HUDEP-2 (cell line): ENCODE results near the gene GSC2.

ENCODE experiments used
- DNase-seq, 76 experiments: peaks; one replicate each; lab custom pipeline; 2025; ENCODE audit not compliant: unreplicated experiment in 76 of 76; lab: John Stamatoyannopoulos, UW

GSC2 gene

DNA sequence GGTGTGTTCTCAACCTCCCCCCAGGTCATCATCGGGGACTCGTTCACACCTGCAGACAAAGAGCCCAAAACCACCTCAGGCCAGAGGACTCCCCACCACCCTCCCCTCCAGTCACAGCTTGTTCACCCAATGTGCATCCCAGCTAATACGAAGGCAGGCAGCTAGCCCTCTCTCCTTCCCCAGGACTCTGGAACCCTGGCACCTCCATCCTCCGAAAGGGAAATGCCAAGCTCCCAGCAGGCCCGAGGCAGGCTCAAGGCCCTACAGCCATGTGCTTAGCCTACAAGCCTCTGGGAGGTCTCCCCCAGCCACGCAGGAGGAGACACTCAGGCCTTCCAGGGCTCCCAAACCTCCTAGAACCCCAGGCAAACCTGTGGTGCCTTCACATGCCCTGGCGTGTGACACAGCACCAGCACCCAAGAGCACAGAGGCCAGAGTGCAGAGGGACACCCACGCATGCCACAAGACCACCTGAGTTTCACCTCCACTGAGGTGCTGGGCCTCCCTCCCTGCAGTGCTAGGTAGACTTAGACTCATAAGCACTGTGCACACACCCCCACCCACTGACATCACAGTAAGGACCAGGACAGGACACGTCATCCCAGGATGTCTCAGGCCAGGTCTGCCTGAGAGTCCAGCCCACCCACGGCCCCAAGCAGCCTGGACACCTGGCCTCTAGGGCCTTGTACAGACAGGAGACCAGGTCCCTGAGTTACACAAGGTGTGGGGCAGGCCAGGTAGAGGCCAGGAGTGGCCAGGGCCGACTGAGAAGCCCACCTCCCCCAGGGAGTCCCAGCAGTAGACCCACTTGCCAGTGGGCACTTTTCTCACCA lies 12.5 kb downstream of the GSC2 start:
- DNase-seq, result no peak

GRCh38 chr22:19136915-19137314 lies 13.2 kb downstream of the GSC2 start:
- DNase-seq, result no peak

DNA sequence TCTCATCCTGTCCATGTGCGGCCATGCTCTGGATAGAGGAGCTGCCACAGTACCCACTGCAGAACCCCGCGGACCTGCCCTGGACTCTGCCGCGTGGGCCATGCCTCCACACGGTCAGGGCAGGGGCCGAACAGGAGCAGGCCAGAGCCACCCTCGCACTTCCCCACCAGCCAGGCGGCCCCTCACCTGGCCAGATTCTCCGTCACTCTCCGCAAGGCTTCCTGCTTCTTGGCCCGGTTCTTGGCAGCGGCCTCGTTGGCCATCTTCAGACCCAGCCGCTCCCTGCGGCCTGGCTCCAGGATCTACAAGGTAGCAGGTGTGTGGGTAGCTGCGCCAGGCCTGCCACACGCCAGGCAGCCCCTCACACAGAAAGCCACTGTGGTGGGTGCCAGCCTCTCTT lies 15.2 kb downstream of the GSC2 start:
- DNase-seq, result no peak

- DNase-seq, result no peak
Measured at GRCh38 chr22:19134176-19134831, 15.8 kb downstream of the GSC2 start.

DNA sequence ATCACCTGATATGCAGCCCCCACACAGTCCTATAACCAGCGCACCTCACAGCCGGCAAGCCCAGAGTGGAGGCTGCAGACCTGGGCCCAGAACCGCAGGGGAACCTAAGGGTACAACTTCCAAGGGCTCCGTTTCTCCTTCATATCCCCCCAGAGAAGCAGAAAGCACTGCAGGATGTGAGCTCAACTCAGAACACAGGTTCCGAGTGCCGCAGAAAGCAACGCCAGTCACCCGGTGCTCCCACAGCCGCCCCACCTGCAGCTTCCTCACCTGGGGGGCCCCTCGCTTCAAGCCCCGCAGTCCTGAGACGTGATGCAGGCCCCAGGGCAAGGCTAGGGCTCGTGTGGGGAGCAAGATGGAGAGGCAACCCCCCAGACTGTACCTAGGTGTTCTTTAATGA lies 16.5 kb downstream of the GSC2 start:
- DNase-seq, result no peak

GRCh38 chr22:19132693-19133400 lies 17.2 kb downstream of the GSC2 start:
- DNase-seq, result no peak

DNA sequence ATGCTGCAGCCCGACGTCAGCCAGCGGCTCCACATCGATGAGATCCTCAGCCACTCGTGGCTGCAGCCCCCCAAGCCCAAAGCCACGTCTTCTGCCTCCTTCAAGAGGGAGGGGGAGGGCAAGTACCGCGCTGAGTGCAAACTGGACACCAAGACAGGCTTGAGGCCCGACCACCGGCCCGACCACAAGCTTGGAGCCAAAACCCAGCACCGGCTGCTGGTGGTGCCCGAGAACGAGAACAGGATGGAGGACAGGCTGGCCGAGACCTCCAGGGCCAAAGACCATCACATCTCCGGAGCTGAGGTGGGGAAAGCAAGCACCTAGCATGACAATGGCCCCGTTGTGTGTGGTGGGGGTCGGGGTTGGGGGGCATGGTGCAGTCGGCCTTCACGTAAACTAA lies 17.9 kb downstream of the GSC2 start:
- no peak for DNase-seq

DNA sequence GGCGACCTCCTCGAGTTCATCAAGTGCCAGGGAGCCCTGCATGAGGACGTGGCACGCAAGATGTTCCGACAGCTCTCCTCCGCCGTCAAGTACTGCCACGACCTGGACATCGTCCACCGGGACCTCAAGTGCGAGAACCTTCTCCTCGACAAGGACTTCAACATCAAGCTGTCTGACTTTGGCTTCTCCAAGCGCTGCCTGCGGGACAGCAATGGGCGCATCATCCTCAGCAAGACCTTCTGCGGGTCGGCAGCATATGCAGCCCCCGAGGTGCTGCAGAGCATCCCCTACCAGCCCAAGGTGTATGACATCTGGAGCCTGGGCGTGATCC lies 18.4 kb downstream of the GSC2 start:
- no peak for DNase-seq

DNA sequence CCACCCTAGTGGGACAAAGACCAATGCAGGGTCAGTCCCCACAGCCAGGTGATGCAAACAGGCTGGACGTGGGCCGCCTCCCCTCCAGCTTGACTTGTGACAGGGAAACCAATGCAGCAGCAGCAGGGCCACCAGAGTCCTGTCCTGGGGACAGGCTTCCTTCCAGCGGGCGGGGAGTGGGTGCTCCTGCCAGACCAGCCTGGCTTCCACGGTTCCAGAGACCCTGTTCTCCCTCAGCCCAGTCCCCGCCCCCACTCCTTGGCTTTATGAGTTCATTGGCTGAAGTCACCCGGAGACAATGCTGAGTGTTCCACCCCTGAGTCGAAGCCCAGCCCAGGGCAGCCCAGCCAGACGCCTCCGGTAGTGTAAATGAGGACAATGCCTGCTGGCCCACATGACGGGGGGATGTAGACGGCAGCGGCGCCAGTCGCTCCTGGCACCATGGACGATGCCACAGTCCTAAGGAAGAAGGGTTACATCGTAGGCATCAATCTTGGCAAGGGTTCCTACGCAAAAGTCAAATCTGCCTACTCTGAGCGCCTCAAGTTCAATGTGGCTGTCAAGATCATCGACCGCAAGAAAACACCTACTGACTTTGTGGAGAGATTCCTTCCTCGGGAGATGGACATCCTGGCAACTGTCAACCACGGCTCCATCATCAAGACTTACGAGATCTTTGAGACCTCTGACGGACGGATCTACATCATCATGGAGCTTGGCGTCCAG lies 19.0 kb downstream of the GSC2 start, which contains the start of gene TSSK2:
Gene TSSK2 (plus strand): TSS at position 350 of the 726 bp plus-strand sequence. CDS start 92 bp downstream, at position 442.
- no peak for DNase-seq

DNA sequence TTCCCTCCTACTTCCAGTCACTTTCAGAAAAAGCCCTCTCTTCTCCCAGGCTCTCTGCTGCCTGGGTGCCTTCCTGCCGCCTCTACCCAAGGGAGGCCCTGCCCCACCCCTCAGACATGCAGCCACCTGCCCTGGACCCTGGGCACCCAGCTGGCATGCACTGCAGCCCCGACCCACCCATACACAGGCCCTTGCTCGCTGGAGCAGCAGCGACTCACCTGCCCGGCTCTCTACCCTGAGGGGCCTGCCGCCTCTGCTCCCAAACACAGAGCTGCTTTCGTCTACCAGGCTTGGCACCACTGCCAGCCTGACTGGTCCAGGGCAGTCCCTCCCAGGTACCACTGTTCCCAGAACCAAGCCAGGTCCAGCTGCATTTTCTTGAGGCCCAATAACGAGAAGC lies 20.2 kb downstream of the GSC2 start:
- no peak for DNase-seq

DNA sequence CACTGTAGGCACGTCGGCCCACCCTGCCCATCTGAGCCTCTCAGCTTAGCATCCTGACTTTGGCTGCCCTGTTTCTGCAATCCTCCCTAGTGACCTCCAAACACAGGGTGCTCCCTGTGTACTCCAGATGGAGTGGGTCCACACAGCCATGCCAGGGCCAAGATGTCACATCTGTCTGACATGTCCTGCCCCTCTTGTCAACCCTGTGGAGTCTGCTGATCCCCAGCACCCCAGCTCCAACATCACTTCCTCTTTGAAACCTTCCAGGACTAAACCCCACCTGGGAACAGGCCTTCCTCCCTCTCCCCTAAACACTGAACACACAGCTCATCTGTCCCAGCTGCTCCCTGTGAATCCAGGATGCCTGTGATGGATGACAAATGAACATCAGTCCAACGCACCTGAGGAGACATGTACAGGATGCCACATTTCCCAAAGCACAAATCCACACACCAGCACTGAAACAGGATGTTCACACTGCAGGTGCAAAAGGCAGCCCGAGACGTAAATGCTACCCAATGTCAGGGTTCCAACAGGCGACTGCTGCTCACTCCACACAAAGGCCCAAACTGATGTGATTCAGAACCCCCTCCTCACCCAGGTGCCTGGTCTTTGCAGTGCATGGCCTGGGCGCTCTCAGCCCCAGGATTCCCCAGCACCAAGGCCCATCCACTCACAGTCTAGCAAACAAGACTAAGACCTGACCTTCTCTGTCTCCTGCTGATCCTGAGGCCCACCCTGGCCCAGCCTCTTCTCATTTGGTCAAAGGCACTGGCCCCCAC lies 21.0 kb downstream of the GSC2 start:
- DNase-seq, result no peak

- no peak for DNase-seq
Measured at GRCh38 chr22:19128009-19128401, 22.1 kb downstream of the GSC2 start.

DNA sequence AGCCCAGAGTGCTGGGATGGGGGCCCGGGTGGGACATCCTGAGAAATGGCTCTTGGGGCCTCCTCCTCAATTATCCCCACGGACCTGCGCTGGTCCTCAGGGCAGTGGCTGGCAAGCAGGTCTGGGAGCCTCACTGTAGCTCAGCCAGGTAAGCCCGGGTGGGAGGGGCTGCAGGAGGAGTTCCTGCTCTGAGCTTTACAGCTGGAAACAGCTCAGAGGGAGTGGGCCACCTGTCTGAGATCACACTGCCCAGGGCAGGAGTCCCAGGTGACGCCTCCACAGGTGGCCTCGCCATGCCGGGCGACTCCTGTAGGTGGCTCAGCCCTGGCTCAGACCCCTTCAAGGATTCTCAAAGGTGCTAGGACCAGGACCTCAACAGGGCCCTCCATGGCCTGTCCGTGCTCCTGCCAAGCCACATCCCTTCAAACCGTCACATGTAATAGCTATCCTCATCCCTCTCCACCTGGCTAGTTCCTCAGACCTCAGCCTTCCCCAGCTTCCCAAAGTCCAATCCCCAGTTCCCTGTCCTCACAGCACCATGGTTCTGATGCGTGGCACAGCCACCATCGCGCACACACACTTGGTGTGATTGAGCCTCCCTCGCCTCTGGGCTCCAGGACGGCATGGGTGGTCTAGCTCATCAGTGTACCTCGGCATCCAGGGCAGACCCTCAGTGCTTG lies 22.6 kb downstream of the GSC2 start:
- no peak for DNase-seq

- no peak for DNase-seq
Measured at GRCh38 chr22:19126309-19127273, 23.5 kb downstream of the GSC2 start.

- DNase-seq, result no peak
Measured at GRCh38 chr22:19125474-19126308, 24.4 kb downstream of the GSC2 start.

GRCh38 chr22:19125011-19125410 lies 25.1 kb downstream of the GSC2 start:
- no peak for DNase-seq

- no peak for DNase-seq
Measured at GRCh38 chr22:19124377-19124776, 25.7 kb downstream of the GSC2 start.

- no peak for DNase-seq
Measured at GRCh38 chr22:19123936-19124335, 26.2 kb downstream of the GSC2 start.
